NCI-H1417 treated with DMSO at 0.1 percent for 48 hours (cell line): ENCODE data around the gene SORCS3.

Experiments
- DNase-seq: peaks from one replicate; lab custom pipeline; 2025; lab: John Stamatoyannopoulos, UW

Gene SORCS3

GRCh38 chr10:104646146-104646545 lies 5.1 kb downstream of the SORCS3 start:
- no peak for DNase-seq

GRCh38 chr10:104648421-104648820 lies 7.3 kb downstream of the SORCS3 start:
- no peak for DNase-seq

- no peak for DNase-seq
Observed at GRCh38 chr10:104650072-104650471, 9.0 kb downstream of the SORCS3 start.

GRCh38 chr10:104650635-104651331 lies 9.7 kb downstream of the SORCS3 start:
- no peak for DNase-seq

- no peak for DNase-seq
Observed at GRCh38 chr10:104657036-104657435, 15.9 kb downstream of the SORCS3 start.

- no peak for DNase-seq
Observed at GRCh38 chr10:104657457-104657856, 16.4 kb downstream of the SORCS3 start.

GRCh38 chr10:104658067-104658466 lies 17.0 kb downstream of the SORCS3 start:
- DNase-seq = no peak

GRCh38 chr10:104659809-104660208 lies 18.7 kb downstream of the SORCS3 start:
- DNase-seq = no peak

GRCh38 chr10:104663076-104663475 lies 22.0 kb downstream of the SORCS3 start:
- DNase-seq = no peak

- no peak for DNase-seq
Observed at GRCh38 chr10:104663563-104663962, 22.5 kb downstream of the SORCS3 start.

- no peak for DNase-seq
Observed at GRCh38 chr10:104664205-104664604, 23.1 kb downstream of the SORCS3 start.

GRCh38 chr10:104665174-104665573 lies 24.1 kb downstream of the SORCS3 start:
- DNase-seq = no peak

- DNase-seq = no peak
Observed at GRCh38 chr10:104666106-104666505, 25.0 kb downstream of the SORCS3 start.

- DNase-seq = no peak
Observed at GRCh38 chr10:104676874-104677273, 35.8 kb downstream of the SORCS3 start.

GRCh38 chr10:104678658-104679057 lies 37.6 kb downstream of the SORCS3 start:
- DNase-seq = no peak

GRCh38 chr10:104680467-104681401 lies 39.6 kb downstream of the SORCS3 start:
- peak; percentile 1 for DNase-seq

GRCh38 chr10:104681485-104681884 lies 40.4 kb downstream of the SORCS3 start:
- DNase-seq = no peak

- DNase-seq = no peak
Observed at GRCh38 chr10:104683567-104683966, 42.5 kb downstream of the SORCS3 start.

GRCh38 chr10:104686829-104687228 lies 45.7 kb downstream of the SORCS3 start:
- DNase-seq = no peak

GRCh38 chr10:104688251-104689042 lies 47.4 kb downstream of the SORCS3 start:
- no peak for DNase-seq

GRCh38 chr10:104689105-104689504 lies 48.0 kb downstream of the SORCS3 start:
- DNase-seq = no peak

- DNase-seq = no peak
Observed at GRCh38 chr10:104689547-104689946, 48.5 kb downstream of the SORCS3 start.
